PC-9 (cell line): Measurements from ENCODE around the gene RNF126. TPM values are rescaled to one million over a fixed set of nuclear protein-coding genes. Genes with fewer than 3 reads are reported as not detected.

Experiments
- BruUV-seq: library from RNA; stranded (reverse); fragments of 400-500 nt; replicated peaks from 2 replicates; lab custom pipeline; 2021; lab: Mats Ljungman, UMichigan
- CTCF ChIA-PET: fragments of 300-600 bp; sonication (Branson Sonifier 250); formaldehyde crosslinking; loops from one replicate; lab custom pipeline; 2022; ENCODE audit warnings: antibody characterized with exemption; lab: Charles Lee
- POLR2A ChIA-PET: fragments of 300-600 bp; sonication (Branson Sonifier 250); formaldehyde crosslinking; loops from one replicate; lab custom pipeline; 2022; ENCODE audit warnings: antibody characterized with exemption; ENCODE audit not compliant: unreplicated experiment; lab: Charles Lee
- DNase-seq, 2 experiments: peaks; one replicate each; pipeline versions ENCODE4 v3.0.0 to v3.0.0-alpha.2; 2015 to 2022; ENCODE audit warnings: mixed read lengths in 1 of 2
- H2AFZ ChIP-seq: fragments of 200-600 bp; sonication (generic); 2 replicates; pipeline ENCODE4 v1.8.1; 2017; ENCODE audit warnings: antibody characterized with exemption
- H3F3A ChIP-seq: fragments of 200-600 bp; sonication (generic); 2 replicates; pipeline ENCODE4 v1.8.1; 2017; ENCODE audit warnings: antibody characterized with exemption, mild to moderate bottlenecking, low read depth; ENCODE audit not compliant: insufficient read depth
- H3K27ac ChIP-seq: fragments of 200-600 bp; sonication (generic); 2 replicates; pipeline ENCODE4 v1.6.1; 2016; ENCODE audit warnings: mixed run types
- H3K27me3 ChIP-seq: fragments of 200-600 bp; sonication (generic); 2 replicates; pipeline ENCODE4 v1.6.1; 2016; ENCODE audit warnings: low read depth, mixed run types; ENCODE audit not compliant: insufficient read depth
- H3K36me3 ChIP-seq: fragments of 200-600 bp; sonication (generic); 2 replicates; pipeline ENCODE4 v1.6.1; 2016; ENCODE audit warnings: low read depth, mixed run types
- H3K4me1 ChIP-seq: fragments of 200-600 bp; sonication (generic); replicated peaks from 2 replicates; pipeline ENCODE4 v1.6.1; 2016; ENCODE audit warnings: mixed run types; ENCODE audit not compliant: insufficient read depth
- H3K4me2 ChIP-seq: fragments of 200-600 bp; sonication (generic); 2 replicates; pipeline ENCODE4 v1.6.1; 2017; ENCODE audit warnings: mixed run types
- H3K4me3 ChIP-seq: fragments of 200-600 bp; sonication (generic); 2 replicates; pipeline ENCODE4 v1.6.1; 2016; ENCODE audit warnings: mixed run types
- H3K79me2 ChIP-seq: fragments of 200-600 bp; sonication (generic); 2 replicates; pipeline ENCODE4 v1.6.1; 2017; ENCODE audit warnings: low read depth, mixed run types
- H3K9me2 ChIP-seq: fragments of 200-600 bp; sonication (generic); 2 replicates; pipeline ENCODE4 v1.8.1; 2017; ENCODE audit warnings: mild to moderate bottlenecking; ENCODE audit not compliant: insufficient read depth
- H3K9me3 ChIP-seq: fragments of 200-600 bp; sonication (generic); 2 replicates; pipeline ENCODE4 v1.8.1; 2016; ENCODE audit warnings: low read depth; ENCODE audit not compliant: insufficient read depth
- H4K20me1 ChIP-seq: fragments of 200-600 bp; sonication (generic); 2 replicates; pipeline ENCODE4 v1.8.1; 2017; ENCODE audit not compliant: insufficient read depth
- CTCF ChIP-seq: fragments of 200-600 bp; sonication (generic); conservative IDR thresholded peaks from 2 replicates; pipeline ENCODE4 v1.6.1; 2017; ENCODE audit warnings: mixed run types, antibody characterized with exemption, mild to moderate bottlenecking, moderate library complexity
- EZH2 ChIP-seq: fragments of 200-600 bp; sonication (generic); IDR thresholded peaks from 2 replicates; pipeline ENCODE4 v1.8.0; 2017; ENCODE audit warnings: antibody characterized with exemption, low read depth
- intact Hi-C: fragments of 100-400 bp; cut with micrococcal nuclease; formaldehyde crosslinking; loops from one replicate; pipeline ENCODE4 v1.10.0; 2022; ENCODE audit not compliant: unreplicated experiment
- total RNA-seq: library from RNA; stranded (reverse); gene quantifications from 2 replicates; pipeline ENCODE4 v1.2.3, GENCODE V29; 2021

RNF126 gene
- total RNA-seq, 1 experiment from 2014 or later = 54.4 TPM

- H3K36me3 ChIP-seq = no peaks in the 10 kb centered on the region
- H3K9me3 ChIP-seq = no peaks in the 10 kb centered on the region
- DNase-seq = no peak
- H3K4me3 ChIP-seq = no peak overlapping the region
- TF ChIP-seq EZH2 (no peak), CTCF (no peak)
- CTCF ChIA-PET = no interaction called here
- POLR2A ChIA-PET = no interaction called here
- peaks cover 55% of the 10 kb centered on the region for H3K79me2 ChIP-seq
- H3K27me3 ChIP-seq = no peaks in the 10 kb centered on the region
- peaks cover 69% of the 10 kb centered on the region for H4K20me1 ChIP-seq
- intact Hi-C loops = no loop called here
- H3F3A ChIP-seq = 0 out of 2 replicates have a peak, but pooled peaks cover 8% of the 10 kb centered on the region
- no peak overlapping the region for H3K27ac ChIP-seq
- H3K4me1 ChIP-seq = no peaks in the 10 kb centered on the region
- BruUV-seq = no TSS peak
- H3K4me2 ChIP-seq = no peak overlapping the region
- H3K9me2 ChIP-seq = no peaks in the 10 kb centered on the region
- H2AFZ ChIP-seq = no peak overlapping the region
These were observed 10.3 kb downstream of the RNF126 start for GRCh38 chr19:652467-653389.

GRCh38 chr19:651991-652390 is 11.0 kb downstream of the RNF126 start:
- Histone ChIP-seq H2AFZ (no peak overlapping the region), H3F3A (0 out of 2 replicates have a peak, but pooled peaks cover 8% of the 10 kb centered on the region), H4K20me1 (peaks cover 62% of the 10 kb centered on the region), H3K79me2 (peaks cover 48% of the 10 kb centered on the region), H3K36me3 (no peaks in the 10 kb centered on the region), H3K27ac (no peak overlapping the region), H3K9me2 (no peaks in the 10 kb centered on the region), H3K27me3 (no peaks in the 10 kb centered on the region), H3K4me2 (no peak overlapping the region), H3K4me1 (no peaks in the 10 kb centered on the region), H3K9me3 (no peaks in the 10 kb centered on the region), H3K4me3 (no peak overlapping the region)
- ChIA-PET POLR2A (no interaction called here), CTCF (no interaction called here)
- intact Hi-C loops = no loop called here
- no peak for DNase-seq
- BruUV-seq = no TSS peak
- TF ChIP-seq EZH2 (no peak), CTCF (no peak)

- Histone ChIP-seq H3K27me3 (no peaks in the 10 kb centered on the region), H3K27ac (no peak overlapping the region), H3K4me1 (no peaks in the 10 kb centered on the region), H3F3A (peaks cover 10% of the 10 kb centered on the region; the same call in 1 of the 2 replicates), H3K9me2 (no peaks in the 10 kb centered on the region), H3K36me3 (no peaks in the 10 kb centered on the region), H3K79me2 (peaks cover 41% of the 10 kb centered on the region), H2AFZ (no peak overlapping the region), H3K4me3 (no peak overlapping the region), H3K9me3 (no peaks in the 10 kb centered on the region), H4K20me1 (peaks cover 54% of the 10 kb centered on the region), H3K4me2 (no peak overlapping the region)
- DNase-seq = no peak
- intact Hi-C loops = no loop called here
- ChIA-PET POLR2A (no interaction called here), CTCF (no interaction called here)
- TF ChIP-seq CTCF (no peak), EZH2 (no peak)
- BruUV-seq = no TSS peak
These were observed 11.7 kb downstream of the RNF126 start for GRCh38 chr19:651114-651818.
